Activated CD4-positive, alpha-beta T cell treated with anti-CD3 and anti-CD28 coated beads for 1 hour (primary cell): Measurements from ENCODE around the gene EPB41L2.

ENCODE experiments used
- DNase-seq: peaks from one replicate; pipeline ENCODE4 v3.0.0-alpha.2; 2020

Gene EPB41L2

DNA sequence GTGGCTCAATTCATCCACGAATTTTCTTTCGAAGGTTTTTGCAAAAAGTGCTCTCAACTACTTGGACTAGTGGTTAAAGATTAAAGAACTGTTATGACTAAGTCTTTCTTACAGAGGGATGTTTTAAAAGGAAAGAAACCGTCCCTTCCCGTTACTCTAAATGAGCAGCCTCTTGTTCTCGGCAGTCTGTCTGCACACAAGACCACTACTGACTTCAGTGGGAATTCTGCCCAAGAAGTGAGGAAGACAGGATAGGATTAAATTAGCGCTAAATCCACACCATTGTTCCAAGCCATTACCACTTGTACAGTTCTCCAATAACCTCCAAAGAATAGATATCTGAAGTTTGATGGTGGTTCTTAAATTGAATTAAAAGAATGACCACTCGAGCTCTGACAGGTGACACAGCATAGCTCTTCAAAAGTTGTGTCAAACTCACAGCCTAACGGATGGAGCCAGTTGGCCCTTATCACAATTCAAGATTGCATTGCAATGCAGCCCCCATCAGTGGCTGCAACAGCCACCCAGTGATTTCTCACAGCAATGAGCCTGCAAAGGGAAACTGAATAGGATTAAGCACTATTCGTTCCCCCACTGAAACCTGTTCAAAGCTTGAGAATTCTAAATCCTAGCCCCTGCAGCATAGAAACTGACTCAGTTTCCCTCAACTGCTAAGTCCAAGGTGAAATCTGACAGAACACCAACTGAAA, 1.8 kb downstream of the EPB41L2 start:
- no peak for DNase-seq

GRCh38 chr6:131060311-131060710, 2.7 kb downstream of the EPB41L2 start:
- DNase-seq: no peak

- no peak for DNase-seq
Observed at GRCh38 chr6:131059486-131059885, 3.6 kb downstream of the EPB41L2 start.

DNA sequence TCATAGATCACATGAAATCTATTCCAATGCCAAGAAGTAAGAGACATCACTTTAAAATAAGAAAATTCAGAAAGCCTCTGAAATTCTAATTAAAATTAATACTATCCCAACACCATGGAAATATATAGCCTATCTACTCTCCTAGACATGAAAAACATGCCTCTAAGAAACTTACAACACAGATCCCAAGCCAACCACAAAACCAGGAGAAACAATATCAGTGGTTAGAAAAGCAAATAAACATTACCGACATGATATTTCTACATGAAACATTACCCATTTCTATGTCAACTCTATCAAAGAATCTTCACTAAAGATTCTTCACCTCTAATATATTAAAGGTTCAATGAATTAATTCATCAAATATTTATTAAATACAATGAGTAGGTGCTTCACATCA, 4.8 kb downstream of the EPB41L2 start:
- DNase-seq: no peak

DNA sequence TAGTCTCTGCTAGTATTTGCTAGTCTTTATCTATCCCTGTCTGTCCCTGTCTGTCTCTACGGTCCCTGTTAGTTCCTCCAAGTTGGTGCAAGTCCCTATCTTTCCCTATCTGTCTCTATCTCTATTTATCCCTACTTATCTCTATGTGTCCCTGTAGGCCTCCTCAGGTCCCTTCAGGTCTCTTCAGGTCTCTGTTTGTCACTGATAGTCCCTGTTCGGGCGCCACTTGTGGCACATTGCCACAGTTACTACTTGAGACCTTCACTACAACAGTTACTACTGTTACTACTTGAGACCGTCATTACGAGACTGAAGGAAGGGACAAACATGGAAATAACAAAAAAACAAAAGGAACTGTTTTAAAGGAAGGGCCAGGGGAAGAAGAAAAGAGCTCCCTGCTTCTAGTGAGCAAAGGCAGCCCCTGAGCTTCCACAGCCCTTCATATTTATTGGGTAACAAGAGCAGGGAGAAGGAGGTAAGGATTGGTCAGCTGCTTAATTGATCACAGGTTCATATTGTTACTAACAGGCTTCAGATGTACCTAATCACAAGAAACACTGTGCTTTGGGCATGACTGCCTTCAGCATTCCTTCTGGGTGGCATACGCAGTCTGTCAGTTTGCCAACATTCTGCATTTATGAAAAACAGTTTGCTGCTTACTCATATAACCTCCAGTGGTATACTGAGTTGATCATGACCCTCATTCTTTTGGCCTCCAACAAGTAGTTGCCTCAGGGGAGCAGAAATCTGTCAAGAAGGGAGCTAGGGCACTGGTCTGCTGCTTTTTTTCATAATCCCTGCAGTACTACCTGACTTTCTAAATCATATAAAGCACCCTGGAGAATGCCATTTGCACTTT, 8.4 kb downstream of the EPB41L2 start:
- no peak for DNase-seq

DNA sequence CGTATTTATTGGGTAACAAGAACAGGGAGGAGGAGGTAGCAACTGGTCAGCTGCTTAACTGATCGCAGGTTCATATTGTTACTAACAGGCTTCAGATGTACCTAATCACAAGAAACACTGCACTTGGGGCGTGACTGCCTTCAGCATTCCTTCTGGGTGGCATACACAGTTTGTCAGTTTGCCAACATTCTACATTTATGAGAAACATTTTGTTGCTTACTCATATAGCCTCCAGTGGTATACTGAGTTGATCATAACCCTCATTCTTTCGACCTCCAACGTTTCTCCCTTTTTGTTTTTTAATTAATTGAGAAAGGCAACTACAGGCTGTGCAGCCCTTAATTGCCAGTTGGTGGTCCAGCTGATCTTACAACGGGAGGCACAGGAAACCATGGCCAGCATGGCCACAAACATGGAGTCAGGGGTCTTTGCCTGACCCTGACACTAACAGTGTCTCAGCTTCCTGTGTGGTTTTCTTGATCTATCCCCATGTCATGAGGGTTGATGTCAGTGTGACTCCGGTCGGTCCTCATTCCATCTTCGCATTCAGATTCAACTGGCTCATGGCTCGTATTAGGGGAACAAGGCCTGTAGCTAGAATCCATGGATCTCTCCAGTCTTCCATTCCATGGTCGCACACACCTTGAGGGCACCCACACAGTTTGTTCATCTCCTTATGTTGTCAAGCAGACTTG, 9.4 kb downstream of the EPB41L2 start:
- DNase-seq: no peak

DNA sequence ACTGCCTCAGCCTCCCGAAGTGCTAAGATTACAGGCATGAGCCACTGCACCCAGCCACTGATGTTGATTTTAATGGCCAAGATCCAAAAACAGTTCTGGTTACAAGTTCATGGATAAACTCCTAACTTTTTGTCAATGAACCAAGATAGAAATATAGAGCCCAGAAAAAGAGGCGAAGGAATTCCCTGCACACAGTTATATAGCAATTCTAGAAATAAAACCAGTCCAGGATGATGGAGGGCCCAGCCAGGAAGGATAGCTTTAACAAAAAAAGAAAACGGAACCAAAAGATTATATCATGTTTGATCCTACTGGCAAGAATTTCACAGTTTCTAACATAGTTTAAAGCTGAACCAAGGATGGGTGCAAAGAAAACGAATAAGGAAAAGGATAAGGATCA, 10.9 kb downstream of the EPB41L2 start:
- DNase-seq: no peak

DNA sequence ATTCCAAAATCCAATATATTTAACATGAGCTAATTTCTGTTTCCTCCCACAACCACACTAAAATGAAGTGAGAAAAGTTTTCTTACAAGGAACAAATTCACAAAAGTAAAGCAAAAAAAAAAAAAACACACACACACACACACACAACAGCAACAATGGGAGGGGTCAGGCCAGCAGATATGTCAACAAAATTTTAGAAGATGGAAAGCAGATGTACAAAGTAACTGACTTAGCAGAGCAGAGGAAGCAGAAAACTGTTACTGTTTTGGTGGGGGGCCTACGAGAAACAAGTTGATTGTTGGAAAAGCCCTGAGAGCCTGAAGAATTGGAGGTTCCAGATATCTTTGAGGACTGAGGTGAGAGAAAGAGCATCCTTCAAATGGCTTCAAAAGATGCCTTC, 11.7 kb downstream of the EPB41L2 start:
- no peak for DNase-seq

GRCh38 chr6:131049608-131050007, 13.4 kb downstream of the EPB41L2 start:
- no peak for DNase-seq

GRCh38 chr6:131048933-131049515, 14.0 kb downstream of the EPB41L2 start:
- no peak for DNase-seq

- DNase-seq: no peak
Observed at GRCh38 chr6:131048459-131048858, 14.6 kb downstream of the EPB41L2 start.

DNA sequence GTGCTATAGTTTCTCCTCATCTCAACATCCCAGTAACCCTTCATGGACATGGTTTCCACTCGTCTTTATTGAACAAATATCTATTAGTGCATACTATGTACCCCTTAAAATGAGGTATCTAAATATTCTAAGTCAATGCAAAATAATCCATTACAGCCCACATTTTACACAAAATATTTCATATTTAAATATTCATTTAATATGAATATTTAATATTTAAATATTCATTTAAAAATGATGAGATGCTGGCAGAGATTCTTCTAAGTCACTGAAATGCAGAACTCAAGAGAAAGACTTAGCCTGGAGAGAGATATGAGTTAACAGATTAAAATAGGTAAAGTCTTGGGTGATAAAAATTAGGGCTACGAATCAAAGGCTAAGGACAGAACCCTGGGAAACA, 17.9 kb downstream of the EPB41L2 start:
- DNase-seq: no peak

GRCh38 chr6:131043902-131044447, 19.1 kb downstream of the EPB41L2 start:
- no peak for DNase-seq

GRCh38 chr6:131042664-131043063, 20.4 kb downstream of the EPB41L2 start:
- DNase-seq: no peak

DNA sequence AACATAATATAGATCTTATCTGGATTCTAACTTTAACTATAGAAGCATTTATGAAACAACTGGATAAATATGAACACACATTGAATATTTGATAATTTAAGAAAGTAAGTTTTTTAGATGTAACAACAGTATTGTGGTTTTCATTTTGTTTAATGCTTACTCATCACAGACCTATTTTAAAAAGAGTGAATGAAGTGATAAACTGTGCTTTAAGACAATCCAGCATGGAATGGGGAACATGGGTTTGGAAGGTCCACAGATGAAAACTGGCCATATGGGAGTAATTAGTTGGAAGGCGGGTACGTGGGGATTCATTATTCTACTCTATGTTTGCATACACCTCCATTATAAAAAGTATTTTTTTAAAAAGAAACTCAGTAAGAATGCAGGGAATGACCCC, 21.2 kb downstream of the EPB41L2 start:
- DNase-seq: no peak

- DNase-seq: no peak
Observed at GRCh38 chr6:131040866-131041265, 22.2 kb downstream of the EPB41L2 start.

- DNase-seq: no peak
Observed at GRCh38 chr6:131039345-131039680, 23.7 kb downstream of the EPB41L2 start.

GRCh38 chr6:131038597-131039344, 24.3 kb downstream of the EPB41L2 start:
- no peak for DNase-seq

GRCh38 chr6:131037194-131037897, 25.7 kb downstream of the EPB41L2 start:
- DNase-seq: no peak

GRCh38 chr6:131036601-131037000, 26.4 kb downstream of the EPB41L2 start:
- no peak for DNase-seq

- DNase-seq: no peak
Observed at GRCh38 chr6:131036143-131036542, 26.9 kb downstream of the EPB41L2 start.

GRCh38 chr6:131035582-131035981, 27.5 kb downstream of the EPB41L2 start:
- DNase-seq: no peak
